Esophagus squamous epithelium (tissue), 4 donors: Measurements from ENCODE around the gene BACH2.

Experiments
- CTCF ChIP-seq, 6 experiments: fragments of 450-650 bp in 4 of 6; fragments of 200-600 bp in 2 of 6; sonication (generic) in 2 of 6; IDR thresholded peaks; one replicate each; pipeline ENCODE4 v1.5.1; 2016 to 2019; ENCODE audit warnings: antibody characterized with exemption in 6 of 6, mild to moderate bottlenecking in 4 of 6, moderate library complexity in 4 of 6
- POLR2A ChIP-seq, 4 donors: fragments of 450-650 bp; IDR thresholded peaks; one replicate each; pipeline ENCODE4 v1.6.1; 2017; ENCODE audit warnings: antibody characterized with exemption in 4 of 4, mild to moderate bottlenecking in 4 of 4, moderate library complexity in 3 of 4

GRCh38 chr6:89970072-89970471, 326.6 kb downstream of the BACH2 start:
- no peak for TF ChIP-seq POLR2A (IDR thresholded peaks at IDR 0.05)
- TF ChIP-seq CTCF (IDR thresholded peaks at IDR 0.05), result no peak
